Mammary epithelial cell (primary cell): ENCODE results near the gene POFUT2.
A peak's percentile ranks its signal among the peaks of the same experiment; 100 is the strongest.

Experiments
- EZH2 ChIP-seq: IDR thresholded peaks from 2 replicates; pipeline ENCODE4 v1.6.1; 2012; ENCODE audit warnings: low read length, inconsistent platforms, borderline replicate concordance
- TF ChIP-seq, protein P1 (sequence below), 2 donors: IDR thresholded peaks in 1 of 2; conservative IDR thresholded peaks in 1 of 2; 2 replicates each; pipeline ENCODE4 v1.5.1; 2011 to 2012; ENCODE audit warnings: inconsistent platforms in 2 of 2, low read length in 2 of 2, mild to moderate bottlenecking in 2 of 2, control low read depth in 1 of 2, low read depth in 1 of 2; ENCODE audit not compliant: insufficient read depth in 1 of 2; ENCODE audit errors: extremely low read depth in 1 of 2

DNA sequence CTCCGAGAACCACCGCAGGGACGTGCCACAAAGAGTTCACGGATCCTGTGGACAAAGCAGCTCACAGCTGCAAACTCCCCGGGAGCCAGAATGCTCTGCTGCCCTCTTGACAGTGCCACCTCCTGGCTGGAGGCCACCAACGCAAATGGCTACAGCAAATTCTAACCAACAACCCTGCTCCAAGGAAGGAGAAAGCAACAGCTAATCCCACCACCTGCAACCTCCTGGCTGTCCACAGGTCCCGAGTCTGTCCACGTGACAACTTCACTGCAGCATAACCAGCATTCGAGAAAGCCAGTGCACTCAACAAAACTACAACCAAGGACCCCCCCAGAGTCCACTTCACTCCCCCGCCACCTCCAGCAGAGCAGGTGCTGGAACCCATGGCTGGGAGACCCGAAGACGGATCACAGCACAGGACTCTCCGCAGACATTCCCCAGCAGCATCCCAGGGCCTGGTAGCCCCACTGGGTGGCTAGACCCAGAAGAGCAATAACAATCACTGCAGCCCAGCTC, 17.3 kb downstream of the POFUT2 start:
- TF ChIP-seq EZH2, result no peak
- TF ChIP-seq, protein P1, sequence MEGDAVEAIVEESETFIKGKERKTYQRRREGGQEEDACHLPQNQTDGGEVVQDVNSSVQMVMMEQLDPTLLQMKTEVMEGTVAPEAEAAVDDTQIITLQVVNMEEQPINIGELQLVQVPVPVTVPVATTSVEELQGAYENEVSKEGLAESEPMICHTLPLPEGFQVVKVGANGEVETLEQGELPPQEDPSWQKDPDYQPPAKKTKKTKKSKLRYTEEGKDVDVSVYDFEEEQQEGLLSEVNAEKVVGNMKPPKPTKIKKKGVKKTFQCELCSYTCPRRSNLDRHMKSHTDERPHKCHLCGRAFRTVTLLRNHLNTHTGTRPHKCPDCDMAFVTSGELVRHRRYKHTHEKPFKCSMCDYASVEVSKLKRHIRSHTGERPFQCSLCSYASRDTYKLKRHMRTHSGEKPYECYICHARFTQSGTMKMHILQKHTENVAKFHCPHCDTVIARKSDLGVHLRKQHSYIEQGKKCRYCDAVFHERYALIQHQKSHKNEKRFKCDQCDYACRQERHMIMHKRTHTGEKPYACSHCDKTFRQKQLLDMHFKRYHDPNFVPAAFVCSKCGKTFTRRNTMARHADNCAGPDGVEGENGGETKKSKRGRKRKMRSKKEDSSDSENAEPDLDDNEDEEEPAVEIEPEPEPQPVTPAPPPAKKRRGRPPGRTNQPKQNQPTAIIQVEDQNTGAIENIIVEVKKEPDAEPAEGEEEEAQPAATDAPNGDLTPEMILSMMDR (conservative IDR thresholded peaks at IDR 0.05 in 1 of 2, IDR thresholded peaks at IDR 0.05 in 1 of 2; ENCODE audit: extremely low read depth in 1 of 2, insufficient read depth in 1 of 2, low read depth in 1 of 2, low read length in 2 of 2), result peak; percentile 24 to 32
